Activated CD4-positive, alpha-beta memory T cell treated with anti-CD3 and anti-CD28 coated beads, Interleukin-2, amount 10 ng/mL, durations not matched to agents 7 days and 5 days (primary cell): ENCODE data around the gene TTPAL. TPM values are rescaled to one million over a fixed set of nuclear protein-coding genes. Genes with fewer than 3 reads are reported as not detected.

Source experiments
- CTCF ChIA-PET: fragments of 350-600 bp; sonication (Branson Sonifier 250); formaldehyde crosslinking; loops from one replicate; lab custom pipeline; 2021; ENCODE audit warnings: antibody characterized with exemption, inconsistent platforms; lab: Charles Lee
- POLR2A ChIA-PET: fragments of 350-600 bp; sonication (Branson Sonifier 250); formaldehyde crosslinking; loops from one replicate; lab custom pipeline; 2021; ENCODE audit warnings: antibody characterized with exemption; lab: Charles Lee
- DNase-seq: peaks from one replicate; pipeline ENCODE4 v3.0.0-alpha.2; 2020
- H3K27ac Mint-ChIP-seq: one replicate; pipeline ENCODE4 v1.8.0; 2021; ENCODE audit warnings: mild to moderate bottlenecking, mixed read lengths
- H3K27me3 Mint-ChIP-seq: one replicate; pipeline ENCODE4 v1.8.0; 2021; ENCODE audit warnings: mixed read lengths
- H3K36me3 Mint-ChIP-seq: one replicate; pipeline ENCODE4 v1.8.0; 2021; ENCODE audit warnings: low read depth, mixed read lengths
- H3K4me1 Mint-ChIP-seq: one replicate; pipeline ENCODE4 v1.8.0; 2021; ENCODE audit warnings: mixed read lengths
- H3K4me3 Mint-ChIP-seq: one replicate; pipeline ENCODE4 v1.8.0; 2021; ENCODE audit warnings: mild to moderate bottlenecking, mixed read lengths
- H3K9me3 Mint-ChIP-seq: one replicate; pipeline ENCODE4 v1.8.0; 2021; ENCODE audit warnings: mixed read lengths
- total RNA-seq, 2 experiments: library from RNA; stranded (reverse); gene quantifications; one replicate each; pipeline ENCODE4 v1.2.3, GENCODE V29; 2021

Gene TTPAL
- total RNA-seq, 2 experiments from 2014 or later = 15.5 to 16.6 TPM

- H3K27ac Mint-ChIP-seq = no peak overlapping the region
- CTCF ChIA-PET = interaction anchor here (0.5 kb wide), 1 partner anchor 25 kb away, joined by 3 read pairs; no protein-coding TSS in a partner anchor
Measured at GRCh38 chr20:44448753-44449546, 26.7 kb upstream of the TTPAL start.

DNA sequence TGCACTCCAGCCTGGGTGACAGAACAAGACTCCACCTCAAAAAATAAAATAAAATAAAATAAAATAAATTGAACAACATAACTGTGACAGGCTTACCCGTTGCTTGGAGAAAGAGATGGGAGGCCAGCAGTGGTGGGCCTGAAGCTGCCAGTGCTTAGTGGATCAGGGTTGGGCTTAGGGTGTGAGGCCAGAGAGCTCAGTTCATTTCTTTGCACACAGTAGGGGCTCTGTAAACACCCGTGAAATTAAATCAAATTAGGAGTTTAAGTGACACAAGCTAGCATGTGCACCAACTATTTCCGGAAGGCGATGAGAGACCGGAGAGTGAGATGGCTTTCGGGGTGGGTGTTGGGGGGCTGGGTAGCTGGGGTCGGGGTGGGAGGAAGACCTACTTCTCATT lies 25.8 kb upstream of the TTPAL start:
- CTCF ChIA-PET = no interaction called here
- no peaks in the 10 kb centered on the region for H3K4me1 Mint-ChIP-seq
- H3K9me3 Mint-ChIP-seq = no peaks in the 10 kb centered on the region
- H3K36me3 Mint-ChIP-seq = no peaks in the 10 kb centered on the region
- H3K27ac Mint-ChIP-seq = no peak overlapping the region
- peaks cover 8% of the 10 kb centered on the region for H3K27me3 Mint-ChIP-seq
- DNase-seq = no peak
- POLR2A ChIA-PET = interaction anchor here (0.8 kb wide), 1 partner anchor 25 kb away, joined by 3 read pairs; no protein-coding TSS in a partner anchor
- H3K4me3 Mint-ChIP-seq = no peak overlapping the region

More at GRCh38 chr20:44448753-44449546, 26.7 kb upstream of the TTPAL start:
- H3K27me3 Mint-ChIP-seq = peaks cover 8% of the 10 kb centered on the region
- no peak for DNase-seq
- POLR2A ChIA-PET = no interaction called here
- H3K4me1 Mint-ChIP-seq = no peaks in the 10 kb centered on the region
- H3K36me3 Mint-ChIP-seq = no peaks in the 10 kb centered on the region
- H3K4me3 Mint-ChIP-seq = no peak overlapping the region
- no peaks in the 10 kb centered on the region for H3K9me3 Mint-ChIP-seq

DNA sequence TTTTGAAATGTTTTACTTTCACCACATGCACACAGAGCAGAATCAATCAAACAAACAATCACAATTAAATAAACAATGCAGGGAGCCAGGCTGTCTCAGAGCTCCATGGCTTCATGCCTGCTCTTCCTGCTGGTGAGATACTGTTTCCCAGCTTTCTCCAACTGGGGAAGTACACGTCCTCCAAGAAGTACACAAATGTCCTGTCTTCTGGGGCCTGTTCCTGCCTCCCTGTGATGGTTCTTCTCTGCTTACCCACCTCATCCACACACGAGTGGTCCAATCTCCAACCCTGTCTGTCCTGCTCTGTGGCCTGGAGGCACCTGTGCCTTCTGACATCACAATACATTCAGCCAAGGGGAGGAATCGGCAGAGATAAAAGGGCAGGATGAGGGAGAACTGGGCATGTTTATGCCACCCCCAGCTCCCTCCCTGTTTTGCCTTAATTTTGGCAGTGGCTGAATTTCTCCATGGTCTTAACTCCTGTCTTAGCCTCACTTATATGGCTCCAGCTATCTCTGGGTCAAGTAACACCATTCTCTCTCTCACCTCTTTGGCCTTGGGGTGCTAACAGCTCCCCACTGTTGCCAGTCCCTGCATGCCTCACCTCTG lies 25.3 kb upstream of the TTPAL start:
- Mint-ChIP-seq H3K9me3 (no peaks in the 10 kb centered on the region), H3K4me3 (no peak overlapping the region), H3K36me3 (no peaks in the 10 kb centered on the region), H3K27ac (no peak overlapping the region), H3K27me3 (peaks cover 7% of the 10 kb centered on the region), H3K4me1 (no peaks in the 10 kb centered on the region)
- CTCF ChIA-PET = interaction anchor here (0.6 kb wide), 1 partner anchor 157 kb away, joined by 3 read pairs; no protein-coding TSS in a partner anchor
- no peak for DNase-seq
- POLR2A ChIA-PET = interaction anchor here (0.8 kb wide), 1 partner anchor 25 kb away, joined by 3 read pairs; no protein-coding TSS in a partner anchor

- H3K36me3 Mint-ChIP-seq = no peaks in the 10 kb centered on the region
- H3K27ac Mint-ChIP-seq = no peak overlapping the region
- no peaks in the 10 kb centered on the region for H3K9me3 Mint-ChIP-seq
- ChIA-PET POLR2A (no interaction called here), CTCF (interaction anchor here (0.6 kb wide), 1 partner anchor 157 kb away, joined by 3 read pairs; no protein-coding TSS in a partner anchor)
- DNase-seq = no peak
- H3K27me3 Mint-ChIP-seq = peaks cover 5% of the 10 kb centered on the region
- no peak overlapping the region for H3K4me3 Mint-ChIP-seq
- no peaks in the 10 kb centered on the region for H3K4me1 Mint-ChIP-seq
Measured at GRCh38 chr20:44450903-44451450, 24.7 kb upstream of the TTPAL start.

DNA sequence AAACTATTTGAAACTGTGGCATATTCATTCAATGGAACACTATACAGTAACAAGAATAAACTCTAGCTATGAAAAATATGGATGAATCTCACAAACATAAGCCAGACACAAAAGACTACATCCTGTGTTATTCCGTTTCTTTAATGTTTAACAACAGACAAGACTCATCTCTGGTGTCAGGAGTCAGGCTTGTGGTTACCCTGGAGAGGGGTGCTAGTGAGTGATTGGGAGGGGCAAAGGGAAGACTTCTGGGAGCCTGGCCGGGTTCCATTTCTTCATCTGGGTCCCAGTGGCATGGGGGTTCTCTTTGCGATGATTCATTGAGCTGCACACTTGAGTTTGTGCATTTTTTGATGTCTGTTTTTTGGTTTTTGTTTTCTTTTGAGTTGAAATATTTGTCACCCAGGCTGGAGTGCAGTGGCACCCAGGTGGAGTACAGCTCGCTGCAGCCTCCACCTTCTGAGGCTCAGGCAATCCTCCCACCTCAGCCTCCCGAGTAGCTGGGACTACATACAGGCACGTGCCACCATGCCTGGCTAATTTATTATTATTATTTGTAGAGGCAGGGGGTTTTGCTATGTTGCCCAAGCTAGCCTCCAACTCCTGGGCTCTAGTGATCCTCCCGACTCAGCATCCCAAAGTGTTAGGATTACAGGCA lies 21.2 kb upstream of the TTPAL start:
- Mint-ChIP-seq H3K9me3 (no peaks in the 10 kb centered on the region), H3K27me3 (peaks cover 3% of the 10 kb centered on the region), H3K4me3 (no peak overlapping the region), H3K36me3 (no peaks in the 10 kb centered on the region), H3K27ac (no peak overlapping the region), H3K4me1 (no peaks in the 10 kb centered on the region)
- ChIA-PET POLR2A (no interaction called here), CTCF (interaction anchor here (1.3 kb wide), 1 partner anchor 154 kb away, joined by 3 read pairs; no protein-coding TSS in a partner anchor)
- no peak for DNase-seq

DNA sequence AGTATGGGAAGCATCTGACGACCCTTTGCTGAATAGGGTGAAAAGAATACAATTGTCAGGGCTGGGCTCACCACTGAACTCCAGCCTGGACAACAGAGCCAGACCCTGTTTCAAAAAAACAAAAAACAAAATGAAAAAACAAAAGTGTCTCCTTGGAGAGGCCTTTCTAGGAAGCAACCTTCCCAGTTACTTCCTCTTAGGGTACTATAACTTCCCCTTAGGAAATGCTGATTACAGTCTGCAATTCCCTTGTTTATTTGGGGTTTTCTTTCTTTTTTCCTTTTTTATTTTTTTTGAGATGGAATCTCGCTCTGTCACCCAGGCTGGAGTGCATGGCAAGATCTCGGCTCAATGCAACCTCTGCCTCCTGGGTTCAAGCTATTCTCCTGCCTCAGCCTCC lies 20.5 kb upstream of the TTPAL start:
- CTCF ChIA-PET = no interaction called here
- Mint-ChIP-seq H3K27ac (no peak overlapping the region), H3K4me3 (no peak overlapping the region), H3K9me3 (no peaks in the 10 kb centered on the region), H3K27me3 (peaks cover 3% of the 10 kb centered on the region), H3K4me1 (no peaks in the 10 kb centered on the region), H3K36me3 (no peaks in the 10 kb centered on the region)
- no peak for DNase-seq
- POLR2A ChIA-PET = no interaction called here

DNA sequence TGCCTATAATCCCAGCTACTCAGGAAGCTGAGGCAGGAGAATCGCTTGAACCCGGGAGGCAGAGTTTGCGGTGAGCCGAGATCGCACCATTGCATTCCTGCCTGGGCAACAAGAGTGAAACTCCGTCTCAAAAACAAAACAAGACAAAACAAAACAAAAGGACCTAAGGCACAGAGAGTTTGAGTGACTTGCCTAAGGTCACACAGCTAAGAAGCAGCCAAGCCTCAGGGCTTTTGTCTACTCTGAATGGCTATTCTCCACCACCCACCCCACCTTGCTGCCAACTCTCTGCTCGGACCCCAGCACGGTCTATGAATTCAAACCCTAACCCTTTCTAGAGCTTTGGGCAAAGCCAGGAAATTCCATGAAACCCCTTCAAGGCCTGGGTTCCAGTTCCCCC lies 19.1 kb upstream of the TTPAL start:
- Mint-ChIP-seq H3K27ac (no peak overlapping the region), H3K9me3 (no peaks in the 10 kb centered on the region), H3K4me3 (no peak overlapping the region), H3K4me1 (no peaks in the 10 kb centered on the region), H3K36me3 (no peaks in the 10 kb centered on the region), H3K27me3 (peaks cover 3% of the 10 kb centered on the region)
- no peak for DNase-seq
- ChIA-PET POLR2A (interaction anchor here (0.5 kb wide), 1 partner anchor 243 kb away, joined by 3 read pairs; no protein-coding TSS in a partner anchor), CTCF (interaction anchor here (0.8 kb wide), 1 partner anchor 71 kb away, joined by 3 read pairs; no protein-coding TSS in a partner anchor)

DNA sequence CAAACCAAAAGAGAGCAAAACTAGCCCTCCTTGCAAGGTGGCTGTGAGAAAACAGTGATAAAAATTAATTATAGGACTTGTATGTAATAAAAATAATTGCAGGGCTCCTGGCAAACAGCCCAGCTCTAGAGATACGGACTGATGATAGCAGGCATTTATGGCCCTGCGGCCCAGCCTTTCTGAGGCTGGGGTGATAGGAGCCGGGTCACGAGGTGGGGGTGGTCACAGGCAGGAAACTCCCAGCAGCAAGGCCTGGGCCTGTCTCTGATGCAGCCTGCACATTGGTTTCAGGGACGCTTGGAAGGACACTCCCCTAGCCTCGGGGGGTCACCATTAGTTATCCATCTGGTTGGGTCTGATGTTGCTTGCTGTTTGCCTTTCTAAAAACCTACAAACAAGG lies 18.7 kb upstream of the TTPAL start:
- Mint-ChIP-seq H3K27me3 (peaks cover 3% of the 10 kb centered on the region), H3K9me3 (no peaks in the 10 kb centered on the region), H3K4me3 (no peak overlapping the region), H3K27ac (no peak overlapping the region), H3K4me1 (no peaks in the 10 kb centered on the region), H3K36me3 (no peaks in the 10 kb centered on the region)
- ChIA-PET CTCF (no interaction called here), POLR2A (no interaction called here)
- no peak for DNase-seq

GRCh38 chr20:44459271-44459670 lies 16.4 kb upstream of the TTPAL start:
- Mint-ChIP-seq H3K27ac (no peak overlapping the region), H3K9me3 (no peaks in the 10 kb centered on the region), H3K36me3 (no peaks in the 10 kb centered on the region), H3K4me3 (no peak overlapping the region), H3K4me1 (no peaks in the 10 kb centered on the region), H3K27me3 (no peaks in the 10 kb centered on the region)
- ChIA-PET CTCF (interaction anchor here (0.6 kb wide), 1 partner anchor 78 kb away, joined by 3 read pairs; no protein-coding TSS in a partner anchor), POLR2A (interaction anchor here (0.9 kb wide), 1 partner anchor 17 kb away, joined by 3 read pairs; no protein-coding TSS in a partner anchor)
- DNase-seq = no peak

- ChIA-PET POLR2A (no interaction called here), CTCF (interaction anchor here (1.0 to 1.1 kb wide), 2 partner anchors 76 to 244 kb away, joined by 3 read pairs; no protein-coding TSS in a partner anchor)
- H3K9me3 Mint-ChIP-seq = no peaks in the 10 kb centered on the region
- H3K36me3 Mint-ChIP-seq = no peaks in the 10 kb centered on the region
- H3K27ac Mint-ChIP-seq = no peak overlapping the region
- no peaks in the 10 kb centered on the region for H3K4me1 Mint-ChIP-seq
- no peak for DNase-seq
- H3K27me3 Mint-ChIP-seq = peaks cover 4% of the 10 kb centered on the region
- no peak overlapping the region for H3K4me3 Mint-ChIP-seq
Measured at GRCh38 chr20:44460795-44461141, 14.9 kb upstream of the TTPAL start.

GRCh38 chr20:44461142-44461802 lies 14.4 kb upstream of the TTPAL start:
- peaks cover 4% of the 10 kb centered on the region for H3K27me3 Mint-ChIP-seq
- ChIA-PET POLR2A (no interaction called here), CTCF (interaction anchor here (1.0 to 1.3 kb wide), 4 partner anchors 24 to 244 kb away, joined by 3 read pairs; no protein-coding TSS in a partner anchor)
- no peak overlapping the region for H3K27ac Mint-ChIP-seq
- no peak overlapping the region for H3K4me3 Mint-ChIP-seq
- no peaks in the 10 kb centered on the region for H3K4me1 Mint-ChIP-seq
- no peaks in the 10 kb centered on the region for H3K36me3 Mint-ChIP-seq
- no peaks in the 10 kb centered on the region for H3K9me3 Mint-ChIP-seq
- no peak for DNase-seq

- POLR2A ChIA-PET = no interaction called here
- Mint-ChIP-seq H3K27ac (no peak overlapping the region), H3K4me3 (no peak overlapping the region), H3K9me3 (no peaks in the 10 kb centered on the region), H3K27me3 (peaks cover 4% of the 10 kb centered on the region), H3K4me1 (no peaks in the 10 kb centered on the region), H3K36me3 (no peaks in the 10 kb centered on the region)
- CTCF ChIA-PET = interaction anchor here (1.0 to 1.3 kb wide), 4 partner anchors 23 to 245 kb away, joined by 3 read pairs; no protein-coding TSS in a partner anchor
- no peak for DNase-seq
Measured at GRCh38 chr20:44461803-44462174, 13.9 kb upstream of the TTPAL start.
